ENCODE measurements around the gene ATG4B.
A peak's percentile ranks its signal among the peaks of the same experiment; 100 is the strongest.
"Not testable (repeated sequence)": the region's sequence is repeated elsewhere in the genome, so short reads cannot be mapped to it uniquely, and the experiment has no call there.

Gene ATG4B

GRCh38 chr2:241640165-241640795 is 2.8 kb downstream of the ATG4B start:
- no peak for DNase-seq (ENCODE audit: low spot score)

GRCh38 chr2:241641631-241642030 is 4.1 kb downstream of the ATG4B start:
- DNase-seq (ENCODE audit: low spot score) = peak; percentile 33

GRCh38 chr2:241645056-241645914 is 7.8 kb downstream of the ATG4B start:
- DNase-seq (ENCODE audit: low spot score) = no peak

GRCh38 chr2:241645915-241646645 is 8.6 kb downstream of the ATG4B start:
- DNase-seq (ENCODE audit: low spot score) = no peak

GRCh38 chr2:241648453-241648852 is 11.0 kb downstream of the ATG4B start:
- no peak for DNase-seq (ENCODE audit: low spot score)

- no peak for DNase-seq (ENCODE audit: low spot score)
These were observed 11.9 kb downstream of the ATG4B start for GRCh38 chr2:241649404-241649803.

GRCh38 chr2:241649927-241650326 is 12.4 kb downstream of the ATG4B start:
- DNase-seq (ENCODE audit: low spot score) = no peak

- no peak for DNase-seq (ENCODE audit: low spot score)
These were observed 14.6 kb downstream of the ATG4B start for GRCh38 chr2:241652142-241652541.

GRCh38 chr2:241652722-241653121 is 15.2 kb downstream of the ATG4B start:
- no peak for DNase-seq (ENCODE audit: low spot score)

GRCh38 chr2:241653210-241653750 is 15.8 kb downstream of the ATG4B start:
- DNase-seq (ENCODE audit: low spot score) = no peak

GRCh38 chr2:241654551-241654950 is 17.1 kb downstream of the ATG4B start:
- no peak for DNase-seq (ENCODE audit: low spot score)

GRCh38 chr2:241655516-241656189 is 18.2 kb downstream of the ATG4B start:
- no peak for DNase-seq (ENCODE audit: low spot score)

- DNase-seq (ENCODE audit: low spot score) = no peak
These were observed 18.8 kb downstream of the ATG4B start for GRCh38 chr2:241656190-241656741.

- DNase-seq (ENCODE audit: low spot score) = no peak
These were observed 20.3 kb downstream of the ATG4B start for GRCh38 chr2:241657786-241658254.

GRCh38 chr2:241658296-241658695 is 20.8 kb downstream of the ATG4B start:
- DNase-seq (ENCODE audit: low spot score) = no peak

- no peak for DNase-seq (ENCODE audit: low spot score)
These were observed 21.8 kb downstream of the ATG4B start for GRCh38 chr2:241659150-241659739.

- DNase-seq (ENCODE audit: low spot score) = no peak
These were observed 23.2 kb downstream of the ATG4B start for GRCh38 chr2:241660593-241661213.

- not testable (repeated sequence) for DNase-seq (ENCODE audit: low spot score)
These were observed 25.2 kb downstream of the ATG4B start for GRCh38 chr2:241662731-241663130.

- DNase-seq (ENCODE audit: low spot score) = no peak
These were observed 28.4 kb downstream of the ATG4B start for GRCh38 chr2:241665731-241666440.
